Endothelial cell of umbilical vein (primary cell): ENCODE data around the gene MTARC2.

Experiments used
- EZH2 ChIP-seq: IDR thresholded peaks from 2 replicates; pipeline ENCODE4 v1.6.1; 2012; ENCODE audit warnings: borderline replicate concordance, low read depth, mild to moderate bottlenecking, moderate library complexity, low read length, inconsistent platforms; ENCODE audit not compliant: severe bottlenecking
- FOS ChIP-seq: IDR thresholded peaks from 2 replicates; pipeline ENCODE4 v1.6.1; 2011; ENCODE audit warnings: mild to moderate bottlenecking, low read length, moderate library complexity, borderline replicate concordance; ENCODE audit not compliant: insufficient read depth
- GATA2 ChIP-seq: IDR thresholded peaks from 2 replicates; pipeline ENCODE4 v1.7.0; 2011; ENCODE audit warnings: low read depth, mild to moderate bottlenecking, moderate library complexity, mixed read lengths, low read length; ENCODE audit not compliant: insufficient read length, insufficient read depth
- MYC ChIP-seq: IDR thresholded peaks from one replicate; pipeline ENCODE4 v1.6.1; 2011; ENCODE audit warnings: mild to moderate bottlenecking, low read depth, low read length
- POLR2A ChIP-seq: IDR thresholded peaks from 2 replicates; pipeline ENCODE4 v1.6.1; 2012; ENCODE audit warnings: low read depth, mild to moderate bottlenecking, control low read depth, low read length
- POLR2AphosphoS5 ChIP-seq: IDR thresholded peaks from 2 replicates; pipeline ENCODE4 v1.6.1; 2012; ENCODE audit warnings: low read depth, mild to moderate bottlenecking, control low read depth, low read length, moderate library complexity; ENCODE audit not compliant: insufficient read depth
- TF ChIP-seq, protein P1 (sequence below), 2 donors: IDR thresholded peaks; 1 replicate in 1 of 2; 2 replicates in 1 of 2; pipeline ENCODE4 v1.5.1; 2011; ENCODE audit warnings: low read length in 2 of 2, mild to moderate bottlenecking in 2 of 2, moderate library complexity in 2 of 2, control low read depth in 1 of 2, inconsistent platforms in 1 of 2, low read depth in 1 of 2; ENCODE audit not compliant: insufficient read depth in 1 of 2; ENCODE audit errors: extremely low read depth in 1 of 2
- TF ChIP-seq, protein P2 (sequence below): IDR thresholded peaks from 2 replicates; pipeline ENCODE4 v1.6.1; 2011; ENCODE audit not compliant: insufficient read depth, insufficient read length

DNA sequence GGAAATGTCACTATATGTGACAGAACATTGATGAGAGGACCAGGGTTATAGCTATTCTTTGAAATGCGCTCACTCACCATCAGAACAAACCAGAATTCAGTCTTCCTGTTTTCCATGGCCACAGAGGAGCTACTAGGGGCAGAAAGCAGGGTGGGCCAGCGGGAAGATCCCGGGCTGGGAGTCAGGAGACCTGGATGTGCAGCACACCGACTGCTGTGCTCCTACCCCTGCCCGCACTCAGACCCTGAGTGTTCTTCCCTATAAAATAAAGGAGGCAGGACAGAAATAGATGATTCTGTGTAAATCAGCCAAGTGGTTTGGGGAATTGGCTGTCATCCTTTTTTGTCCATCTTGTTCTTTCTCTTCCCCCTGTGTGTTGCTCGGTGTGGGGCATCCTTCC lies 59.6 kb downstream of the MTARC2 start:
- TF ChIP-seq MYC (no peak), GATA2 (no peak), POLR2AphosphoS5 (no peak), POLR2A (no peak), FOS (no peak), EZH2 (no peak)
- TF ChIP-seq, protein P1, sequence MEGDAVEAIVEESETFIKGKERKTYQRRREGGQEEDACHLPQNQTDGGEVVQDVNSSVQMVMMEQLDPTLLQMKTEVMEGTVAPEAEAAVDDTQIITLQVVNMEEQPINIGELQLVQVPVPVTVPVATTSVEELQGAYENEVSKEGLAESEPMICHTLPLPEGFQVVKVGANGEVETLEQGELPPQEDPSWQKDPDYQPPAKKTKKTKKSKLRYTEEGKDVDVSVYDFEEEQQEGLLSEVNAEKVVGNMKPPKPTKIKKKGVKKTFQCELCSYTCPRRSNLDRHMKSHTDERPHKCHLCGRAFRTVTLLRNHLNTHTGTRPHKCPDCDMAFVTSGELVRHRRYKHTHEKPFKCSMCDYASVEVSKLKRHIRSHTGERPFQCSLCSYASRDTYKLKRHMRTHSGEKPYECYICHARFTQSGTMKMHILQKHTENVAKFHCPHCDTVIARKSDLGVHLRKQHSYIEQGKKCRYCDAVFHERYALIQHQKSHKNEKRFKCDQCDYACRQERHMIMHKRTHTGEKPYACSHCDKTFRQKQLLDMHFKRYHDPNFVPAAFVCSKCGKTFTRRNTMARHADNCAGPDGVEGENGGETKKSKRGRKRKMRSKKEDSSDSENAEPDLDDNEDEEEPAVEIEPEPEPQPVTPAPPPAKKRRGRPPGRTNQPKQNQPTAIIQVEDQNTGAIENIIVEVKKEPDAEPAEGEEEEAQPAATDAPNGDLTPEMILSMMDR (IDR thresholded peaks at IDR 0.05; ENCODE audit: extremely low read depth in 1 of 2, insufficient read depth in 1 of 2, low read depth in 1 of 2, low read length in 2 of 2) = no peak
- TF ChIP-seq, protein P2, sequence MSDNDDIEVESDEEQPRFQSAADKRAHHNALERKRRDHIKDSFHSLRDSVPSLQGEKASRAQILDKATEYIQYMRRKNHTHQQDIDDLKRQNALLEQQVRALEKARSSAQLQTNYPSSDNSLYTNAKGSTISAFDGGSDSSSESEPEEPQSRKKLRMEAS = no peak
